ACC112 (cell line): ENCODE measurements around the gene SNAP91.
A peak's percentile ranks its signal among the peaks of the same experiment; 100 is the strongest.
"Not testable (repeated sequence)": the region's sequence is repeated elsewhere in the genome, so short reads cannot be mapped to it uniquely, and the experiment has no call there.

Source experiments
- H2AFZ ChIP-seq: fragments of 200-600 bp; sonication (generic); one replicate; pipeline ENCODE4 v1.6.0; 2017; ENCODE audit warnings: antibody characterized with exemption, low read length; ENCODE audit not compliant: unreplicated experiment
- H3K27ac ChIP-seq: fragments of 200-600 bp; sonication (generic); 2 replicates; pipeline ENCODE4 v1.5.1; 2014; ENCODE audit warnings: low read depth, mild to moderate bottlenecking, antibody characterized with exemption, low read length, moderate library complexity
- H3K27me3 ChIP-seq: fragments of 200-600 bp; sonication (generic); 2 replicates; pipeline ENCODE4 v1.6.1; 2014; ENCODE audit warnings: mild to moderate bottlenecking, antibody characterized with exemption, low read length, moderate library complexity, mixed read lengths; ENCODE audit not compliant: insufficient read depth
- H3K36me3 ChIP-seq: fragments of 200-600 bp; sonication (generic); 2 replicates; pipeline ENCODE4 v1.6.1; 2016; ENCODE audit warnings: mild to moderate bottlenecking, antibody characterized with exemption, low read length, moderate library complexity, mixed read lengths; ENCODE audit not compliant: insufficient read depth
- H3K4me1 ChIP-seq: fragments of 200-600 bp; sonication (generic); one replicate; pipeline ENCODE4 v1.6.1; 2016; ENCODE audit warnings: low read length, mixed read lengths; ENCODE audit not compliant: insufficient read depth, unreplicated experiment, control insufficient read depth
- H3K4me3 ChIP-seq: fragments of 200-600 bp; sonication (generic); 2 replicates; pipeline ENCODE4 v1.5.1; 2014; ENCODE audit warnings: mild to moderate bottlenecking, low read depth, low read length
- H3K79me2 ChIP-seq: fragments of 200-600 bp; sonication (generic); one replicate; pipeline ENCODE4 v1.6.0; 2016; ENCODE audit warnings: low read length; ENCODE audit not compliant: control insufficient read depth, unreplicated experiment, insufficient read depth

SNAP91 gene

DNA sequence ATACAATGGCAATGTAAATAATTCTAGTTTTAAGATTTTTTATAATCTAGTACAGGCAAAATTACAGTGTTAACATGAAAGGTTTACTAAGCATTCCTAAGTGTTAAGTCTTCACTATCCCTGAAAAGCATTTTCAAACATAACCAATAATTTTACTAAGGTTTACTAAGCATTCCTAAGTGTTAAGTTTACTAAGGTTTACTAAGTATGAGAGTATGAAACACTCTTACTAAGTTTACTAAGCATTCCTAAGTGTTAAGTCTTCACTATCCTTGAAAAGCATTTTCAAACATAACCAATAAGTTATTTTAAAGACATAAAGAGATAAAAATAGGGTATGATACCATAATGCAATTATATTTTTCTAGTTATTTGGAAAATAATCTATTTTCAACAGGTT is 114.0 kb downstream of the SNAP91 start:
- Histone ChIP-seq H3K4me3 (no peak overlapping the region), H3K27me3 (no peaks in the 10 kb centered on the region), H3K27ac (no peak overlapping the region), H3K79me2 (no peaks in the 10 kb centered on the region), H3K4me1 (peaks cover 8% of the 10 kb centered on the region), H2AFZ (no peak overlapping the region), H3K36me3 (no peaks in the 10 kb centered on the region)

DNA sequence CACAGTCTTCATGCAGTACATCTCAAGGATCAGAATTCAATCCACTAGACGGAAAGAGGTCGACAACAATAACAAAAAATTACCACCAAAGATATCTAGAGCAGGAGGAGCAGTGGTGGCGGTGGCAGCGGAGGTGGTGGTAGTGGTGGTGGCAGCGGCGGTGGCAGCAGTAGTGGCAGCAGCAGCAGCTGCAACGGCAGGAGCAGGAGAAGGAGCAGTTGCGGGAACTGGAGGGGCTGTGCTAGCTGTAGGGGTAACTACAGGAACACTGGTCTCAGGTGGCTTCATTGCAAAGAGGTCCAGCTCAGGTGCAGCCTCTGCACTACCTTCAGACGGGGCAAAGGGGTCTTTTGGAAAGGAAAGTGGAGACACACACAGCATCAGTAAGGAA is 115.5 kb downstream of the SNAP91 start:
- Histone ChIP-seq H3K79me2 (no peaks in the 10 kb centered on the region), H3K27ac (no peak overlapping the region), H3K36me3 (no peaks in the 10 kb centered on the region), H3K4me3 (no peak overlapping the region), H3K4me1 (peaks cover 10% of the 10 kb centered on the region), H2AFZ (no peak overlapping the region), H3K27me3 (no peaks in the 10 kb centered on the region)

DNA sequence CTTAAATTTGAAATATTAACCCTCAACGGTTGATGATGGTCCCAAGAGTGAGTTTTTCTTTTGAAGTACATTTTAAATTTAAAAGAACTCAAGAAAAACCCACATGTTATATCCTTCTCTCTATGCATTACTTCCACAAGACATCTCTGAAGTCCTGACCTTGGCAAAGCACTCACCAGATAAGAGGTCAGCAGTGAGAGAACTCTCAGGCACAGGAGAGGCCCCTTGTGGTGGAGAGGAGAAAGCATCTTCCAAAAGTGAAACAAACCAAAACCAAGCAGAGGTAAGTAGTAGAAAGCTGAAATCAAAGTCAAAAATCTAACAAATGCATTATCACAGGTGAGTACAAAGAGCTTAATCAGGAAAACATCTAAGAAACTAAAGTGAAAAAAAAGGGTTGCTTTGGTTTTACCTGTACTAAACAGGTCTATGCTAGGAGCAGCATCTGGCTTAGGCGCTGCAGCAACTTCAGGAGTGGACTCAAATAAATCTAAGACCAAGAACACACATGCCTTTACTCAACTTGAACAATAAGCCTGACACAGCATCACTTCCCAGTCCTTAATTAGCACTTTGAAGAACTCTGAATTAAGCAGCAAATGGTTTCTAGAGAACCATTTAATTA is 116.0 kb downstream of the SNAP91 start:
- H2AFZ ChIP-seq = no peak overlapping the region

DNA sequence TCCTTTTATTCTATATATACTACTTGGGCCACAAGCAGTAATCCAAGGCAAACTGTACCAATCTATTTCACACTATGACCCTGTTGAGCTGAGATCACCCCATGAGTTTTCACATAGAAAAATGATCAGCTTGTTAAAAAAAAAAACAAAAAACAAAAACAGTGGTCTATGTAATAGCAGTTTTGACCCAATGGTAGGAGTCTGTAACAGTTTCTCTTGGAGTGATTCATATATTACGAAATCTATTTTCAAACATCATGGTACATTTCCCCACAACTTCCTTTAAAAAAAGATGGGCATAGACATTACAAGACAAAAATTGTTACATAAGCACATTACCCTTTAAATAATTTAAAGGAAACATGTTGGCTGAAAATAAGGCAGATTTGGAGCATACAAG is 118.5 kb downstream of the SNAP91 start:
- H2AFZ ChIP-seq = no peak overlapping the region
- H3K4me3 ChIP-seq = no peak overlapping the region
- no peaks in the 10 kb centered on the region for H3K36me3 ChIP-seq
- peak overlapping the region; percentile 28; the same call in 1 of the 2 replicates for H3K27ac ChIP-seq
- H3K79me2 ChIP-seq = no peaks in the 10 kb centered on the region
- H3K4me1 ChIP-seq = peaks cover 10% of the 10 kb centered on the region
- H3K27me3 ChIP-seq = no peaks in the 10 kb centered on the region

More for the DNA sequence above, 116.0 kb downstream of the SNAP91 start:
- no peaks in the 10 kb centered on the region for H3K36me3 ChIP-seq
- no peak overlapping the region for H3K27ac ChIP-seq
- no peak overlapping the region for H3K4me3 ChIP-seq
- H3K27me3 ChIP-seq = no peaks in the 10 kb centered on the region
- no peaks in the 10 kb centered on the region for H3K79me2 ChIP-seq
- peaks cover 10% of the 10 kb centered on the region for H3K4me1 ChIP-seq

DNA sequence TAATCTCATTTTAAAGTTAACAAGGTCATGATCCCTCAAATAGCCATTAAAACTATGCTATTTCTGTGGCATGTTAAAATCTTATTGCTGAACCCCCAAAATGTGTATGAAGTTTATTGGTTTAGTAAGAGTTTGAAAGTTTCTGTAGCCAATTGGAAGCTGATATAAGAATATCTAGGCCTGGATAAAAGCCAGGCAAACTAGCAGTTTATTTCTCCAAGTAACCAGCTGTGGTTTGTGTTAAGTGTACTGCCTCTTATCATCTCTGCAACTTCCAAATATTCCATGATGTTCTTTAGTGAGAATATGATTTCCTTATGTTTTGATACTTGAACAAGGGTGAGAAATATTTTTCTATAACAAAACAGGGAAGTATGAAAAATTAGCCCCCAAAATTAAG is 119.8 kb downstream of the SNAP91 start:
- Histone ChIP-seq H3K4me1 (peaks cover 10% of the 10 kb centered on the region), H3K36me3 (no peaks in the 10 kb centered on the region), H3K27me3 (no peaks in the 10 kb centered on the region), H2AFZ (no peak overlapping the region), H3K79me2 (no peaks in the 10 kb centered on the region), H3K4me3 (no peak overlapping the region), H3K27ac (no peak overlapping the region)

DNA sequence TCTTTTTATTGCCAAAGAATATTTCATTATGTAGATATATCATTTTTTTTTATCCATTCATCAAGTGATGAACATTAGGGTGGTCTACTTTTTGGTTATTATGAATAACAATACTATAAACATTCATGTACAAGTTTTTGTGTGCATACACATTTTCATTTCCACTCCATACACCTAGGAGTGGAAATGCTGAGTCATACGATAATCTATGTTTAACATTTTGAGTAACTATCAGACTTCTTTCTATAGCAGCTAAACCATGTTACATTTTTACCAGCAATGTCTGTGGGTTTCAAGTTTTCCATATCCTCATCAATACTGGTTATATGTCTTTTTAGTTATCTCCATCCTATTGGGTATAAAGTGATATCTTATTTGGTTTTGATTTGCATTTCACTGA is 130.8 kb downstream of the SNAP91 start:
- peaks cover 7% of the 10 kb centered on the region for H3K4me1 ChIP-seq
- H3K27ac ChIP-seq = no peak overlapping the region
- no peak overlapping the region for H2AFZ ChIP-seq
- no peak overlapping the region for H3K4me3 ChIP-seq
- H3K27me3 ChIP-seq = no peaks in the 10 kb centered on the region
- no peaks in the 10 kb centered on the region for H3K79me2 ChIP-seq
- H3K36me3 ChIP-seq = no peaks in the 10 kb centered on the region

DNA sequence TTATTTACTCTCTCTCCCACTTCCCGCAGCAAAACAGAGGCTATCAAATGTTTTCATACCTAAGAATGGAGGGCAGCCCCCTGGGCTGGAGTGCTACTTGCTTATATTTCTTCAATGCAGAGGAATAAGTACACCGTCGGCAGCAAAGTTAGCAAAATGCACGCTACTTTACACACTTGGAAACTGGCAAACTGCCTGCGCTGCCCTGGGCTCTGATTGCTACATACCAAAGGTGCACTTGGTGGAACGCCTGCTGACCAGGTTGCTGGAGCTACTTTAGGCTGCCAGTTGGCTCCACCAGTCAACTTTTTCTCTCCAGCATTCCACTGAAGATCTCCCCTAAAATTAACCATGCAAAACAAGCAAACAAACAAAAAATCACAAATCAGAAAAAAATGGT is 134.1 kb downstream of the SNAP91 start:
- H2AFZ ChIP-seq = no peak overlapping the region
- H3K4me3 ChIP-seq = no peak overlapping the region
- no peaks in the 10 kb centered on the region for H3K27me3 ChIP-seq
- no peaks in the 10 kb centered on the region for H3K36me3 ChIP-seq
- no peaks in the 10 kb centered on the region for H3K79me2 ChIP-seq
- peaks cover 2% of the 10 kb centered on the region for H3K4me1 ChIP-seq
- H3K27ac ChIP-seq = no peak overlapping the region

DNA sequence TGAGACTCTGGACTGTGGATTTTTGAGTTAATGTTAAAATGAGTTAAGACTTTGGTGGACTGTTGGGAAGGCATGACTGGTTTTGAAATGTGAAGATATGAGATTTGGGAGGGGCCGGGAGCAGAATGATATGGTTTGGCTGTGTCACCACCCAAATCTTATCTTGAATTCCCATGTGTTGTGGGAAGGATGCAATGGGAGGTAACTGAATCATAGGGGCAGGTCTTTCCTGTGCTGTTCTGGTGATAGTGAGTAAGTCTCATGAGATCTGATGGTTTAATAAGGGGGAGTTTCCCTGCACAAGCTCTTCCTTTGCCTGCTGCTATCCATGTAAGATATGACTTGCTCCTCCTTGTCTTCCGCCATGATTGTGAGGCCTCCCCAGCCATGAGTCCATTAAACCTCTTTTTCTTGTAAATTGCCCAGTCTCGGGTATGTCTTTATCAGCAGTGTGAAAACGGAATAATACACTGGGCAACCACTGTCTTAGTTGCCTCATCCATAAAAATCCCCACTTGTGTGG is 137.2 kb downstream of the SNAP91 start:
- H3K27me3 ChIP-seq, H3K4me1 ChIP-seq, H2AFZ ChIP-seq, H3K79me2 ChIP-seq, H3K4me3 ChIP-seq, H3K36me3 ChIP-seq, H3K27ac ChIP-seq: not testable (repeated sequence)

DNA sequence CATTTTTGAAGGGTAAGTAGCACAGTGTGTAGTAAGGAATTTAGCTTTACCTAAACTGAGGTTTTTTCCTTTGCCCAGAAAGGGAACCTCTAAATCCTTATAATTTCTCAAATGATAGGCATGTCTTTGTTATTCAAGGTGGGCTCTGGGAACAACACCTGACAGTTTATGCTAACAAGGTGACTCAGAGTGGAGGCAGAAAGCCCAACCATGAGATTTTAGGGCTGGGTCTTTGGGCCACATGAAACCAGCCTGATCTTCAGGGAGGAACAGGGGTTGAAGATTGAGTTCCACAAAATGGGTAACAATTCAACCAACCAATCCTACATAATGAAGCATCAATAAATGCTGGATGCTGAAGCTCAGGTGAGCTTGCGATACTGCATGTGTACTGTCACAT is 149.9 kb downstream of the SNAP91 start:
- peaks cover 15% of the 10 kb centered on the region for H3K4me1 ChIP-seq
- H3K4me3 ChIP-seq = no peak overlapping the region
- no peaks in the 10 kb centered on the region for H3K79me2 ChIP-seq
- no peak overlapping the region for H2AFZ ChIP-seq
- H3K27ac ChIP-seq = no peak overlapping the region
- peaks cover 8% of the 10 kb centered on the region; the same call in 1 of the 2 replicates for H3K27me3 ChIP-seq
- no peaks in the 10 kb centered on the region; the same call in 1 of the 2 replicates for H3K36me3 ChIP-seq

DNA sequence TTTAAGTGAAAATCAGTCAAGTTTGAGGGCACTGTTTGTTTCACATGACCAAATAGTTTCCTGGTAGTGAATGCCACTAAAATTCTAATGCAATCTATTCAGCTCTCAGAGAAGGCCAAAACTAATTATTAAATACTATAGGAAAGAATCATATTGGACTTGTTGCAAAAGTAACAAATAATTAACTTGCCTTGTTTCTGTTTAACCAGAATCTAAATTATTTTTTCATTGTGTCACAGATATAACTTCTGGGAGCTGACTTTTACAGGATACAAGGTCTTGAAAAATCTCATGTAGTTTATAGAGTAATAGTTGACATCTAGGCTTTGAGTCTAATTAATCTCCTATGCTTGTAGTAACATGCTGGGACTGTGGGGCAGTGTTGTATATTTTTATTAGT is 152.0 kb downstream of the SNAP91 start:
- Histone ChIP-seq H3K36me3 (no peaks in the 10 kb centered on the region; the same call in 1 of the 2 replicates), H3K4me1 (peaks cover 17% of the 10 kb centered on the region), H3K27me3 (peaks cover 5% of the 10 kb centered on the region; the same call in 1 of the 2 replicates), H3K27ac (no peak overlapping the region), H3K79me2 (no peaks in the 10 kb centered on the region), H3K4me3 (no peak overlapping the region), H2AFZ (no peak overlapping the region)

DNA sequence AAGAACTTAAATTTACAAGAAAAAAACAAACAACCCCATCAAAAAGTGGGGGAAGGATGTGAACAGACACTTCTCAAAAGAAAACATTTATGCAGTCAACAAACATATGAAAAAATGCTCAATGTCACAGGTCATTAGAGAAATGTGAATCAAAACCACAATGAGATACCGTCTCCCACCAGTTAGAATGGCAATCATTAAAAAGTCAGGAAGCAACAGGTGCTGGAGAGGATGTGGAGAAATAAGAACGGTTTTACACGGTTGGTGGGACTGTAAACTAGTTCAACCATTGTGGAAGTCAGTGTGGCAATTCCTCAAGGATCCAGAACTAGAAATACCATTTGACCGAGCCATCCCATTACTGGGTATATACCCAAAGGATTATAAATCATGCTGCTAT is 157.2 kb downstream of the SNAP91 start:
- peaks cover 17% of the 10 kb centered on the region for H3K4me1 ChIP-seq
- H3K4me3 ChIP-seq, H3K36me3 ChIP-seq, H3K27me3 ChIP-seq, H3K79me2 ChIP-seq, H3K27ac ChIP-seq, H2AFZ ChIP-seq: not testable (repeated sequence)
